Left lung (tissue), 10 donors: Measurements from ENCODE around the gene HDAC5. TPM values are rescaled to one million over a fixed set of nuclear protein-coding genes. Genes with fewer than 3 reads are reported as not detected.

Source experiments
- ATAC-seq: fragments of 200-7000 bp; cut with Tn5 transposase; one replicate; pipeline ENCODE4 v1.9.1; 2020; ENCODE audit warnings: moderate library complexity
- DNase-seq, 4 donors: peaks; one replicate each; pipeline ENCODE4 v3.0.0-alpha.2; 2013 to 2020
- H3K27ac ChIP-seq, 2 donors: fragments of 200-600 bp; sonication (generic) in 1 of 2; one replicate each; pipeline versions ENCODE4 v1.5.0 to v1.8.0; 2020 to 2021
- H3K27me3 ChIP-seq, 2 donors: fragments of 200-600 bp; sonication (generic) in 1 of 2; one replicate each; pipeline versions ENCODE4 v1.5.0 to v1.8.0; 2020 to 2021
- H3K36me3 ChIP-seq, 2 donors: fragments of 200-600 bp; sonication (generic) in 1 of 2; one replicate each; pipeline versions ENCODE4 v1.5.0 to v1.8.0; 2020 to 2021
- H3K4me1 ChIP-seq, 2 donors: fragments of 200-600 bp; one replicate each; pipeline ENCODE4 v1.8.0; 2021
- H3K4me3 ChIP-seq, 2 donors: fragments of 200-600 bp; sonication (generic) in 1 of 2; one replicate each; pipeline versions ENCODE4 v1.5.0 to v1.8.0; 2020 to 2021; ENCODE audit warnings: mild to moderate bottlenecking in 1 of 2
- H3K9me3 ChIP-seq, 2 donors: fragments of 200-600 bp; sonication (generic) in 1 of 2; one replicate each; pipeline versions ENCODE4 v1.5.0 to v1.8.0; 2020 to 2021
- intact Hi-C, 2 donors: fragments of 100-400 bp; cut with DNase I; formaldehyde crosslinking; loops; one replicate each; pipeline versions ENCODE4 v1.11.2 to v1.14.2; 2022
- polyA plus RNA-seq, 6 donors: library from polyadenylated mRNA; unstranded; fragments of 120-200 nt; gene quantifications; one replicate each; pipeline ENCODE4 v1.2.1, GENCODE V29; 2013; ENCODE audit not compliant: insufficient read length in 6 of 6
- total RNA-seq, 2 donors: library from RNA; stranded (reverse); fragmentation: NEBNext Ultra II Directional; extraction: Animal tissue kit (Norgen Biotek cat#: 25700); gene quantifications; one replicate each; pipeline ENCODE4 v1.2.1, GENCODE V29; 2021
- TF ChIP-seq, protein P1 (sequence below), 2 donors: fragments of 200-600 bp; sonication (generic) in 1 of 2; IDR thresholded peaks; one replicate each; pipeline versions ENCODE4 v1.5.0 to v1.8.0; 2021; ENCODE audit warnings: antibody characterized with exemption in 2 of 2
- donor health status: DM: no; HTN: yes; CAD: no.
- donor health status: DM: no; HTN: no; CAD: no.

Gene HDAC5
- total and polyA plus RNA-seq, 8 donors = 28.0 to 61.4 (median 57.5) TPM

- ATAC-seq = no peak
Observed at GRCh38 chr17:44030482-44030881, 93.0 kb downstream of the HDAC5 start.

DNA sequence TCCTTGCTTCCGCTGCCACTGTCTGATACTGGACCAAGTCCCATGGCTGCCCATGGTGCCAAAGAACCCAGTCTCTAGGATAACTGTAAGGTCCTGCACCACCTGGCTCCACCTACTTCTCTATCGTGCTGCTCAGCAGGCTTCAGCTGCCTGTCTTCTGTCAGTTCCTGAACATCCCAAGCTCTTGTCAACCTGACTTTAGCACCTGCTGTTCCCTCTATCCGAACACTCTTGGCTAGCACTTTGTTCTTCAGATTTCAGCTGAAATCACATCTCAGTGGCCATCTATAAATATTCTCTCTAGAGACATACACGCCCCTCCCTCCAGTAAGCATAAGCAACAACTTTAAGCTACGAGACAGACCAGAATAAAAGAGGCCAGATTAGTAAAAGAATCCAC, 93.7 kb downstream of the HDAC5 start:
- Histone ChIP-seq H3K36me3 (peaks cover 0 to 51% of the 10 kb centered on the region in 2 donors), H3K4me1 (no peaks in the 10 kb centered on the region), H3K4me3 (no peak overlapping the region), H3K27me3 (no peaks in the 10 kb centered on the region), H3K9me3 (no peaks in the 10 kb centered on the region), H3K27ac (no peak overlapping the region)
- TF ChIP-seq, protein P1, sequence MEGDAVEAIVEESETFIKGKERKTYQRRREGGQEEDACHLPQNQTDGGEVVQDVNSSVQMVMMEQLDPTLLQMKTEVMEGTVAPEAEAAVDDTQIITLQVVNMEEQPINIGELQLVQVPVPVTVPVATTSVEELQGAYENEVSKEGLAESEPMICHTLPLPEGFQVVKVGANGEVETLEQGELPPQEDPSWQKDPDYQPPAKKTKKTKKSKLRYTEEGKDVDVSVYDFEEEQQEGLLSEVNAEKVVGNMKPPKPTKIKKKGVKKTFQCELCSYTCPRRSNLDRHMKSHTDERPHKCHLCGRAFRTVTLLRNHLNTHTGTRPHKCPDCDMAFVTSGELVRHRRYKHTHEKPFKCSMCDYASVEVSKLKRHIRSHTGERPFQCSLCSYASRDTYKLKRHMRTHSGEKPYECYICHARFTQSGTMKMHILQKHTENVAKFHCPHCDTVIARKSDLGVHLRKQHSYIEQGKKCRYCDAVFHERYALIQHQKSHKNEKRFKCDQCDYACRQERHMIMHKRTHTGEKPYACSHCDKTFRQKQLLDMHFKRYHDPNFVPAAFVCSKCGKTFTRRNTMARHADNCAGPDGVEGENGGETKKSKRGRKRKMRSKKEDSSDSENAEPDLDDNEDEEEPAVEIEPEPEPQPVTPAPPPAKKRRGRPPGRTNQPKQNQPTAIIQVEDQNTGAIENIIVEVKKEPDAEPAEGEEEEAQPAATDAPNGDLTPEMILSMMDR (IDR thresholded peaks at IDR 0.05) = no peak
- ATAC-seq (no peak), DNase-seq (no peak)
- intact Hi-C loops = no loop called here

More at GRCh38 chr17:44030482-44030881, 93.0 kb downstream of the HDAC5 start:
- Histone ChIP-seq H3K27ac (no peak overlapping the region), H3K4me1 (no peaks in the 10 kb centered on the region), H3K9me3 (no peaks in the 10 kb centered on the region), H3K27me3 (no peaks in the 10 kb centered on the region), H3K36me3 (peaks cover 0 to 50% of the 10 kb centered on the region in 2 donors), H3K4me3 (no peak overlapping the region)
- no peak for DNase-seq
- TF ChIP-seq, protein P1 (IDR thresholded peaks at IDR 0.05) = no peak
- intact Hi-C loops = no loop called here

Other genes starting within 250 kb of the HDAC5 start
- 1 to 10 TPM; 1.5 to 1.7 TPM for gene MPP2, start 216.1 kb downstream of the HDAC5 start, total RNA-seq
- 1 to 10 TPM; 3.8 to 4.9 (median 4.6) TPM for gene MPP2, start 216.1 kb downstream of the HDAC5 start, polyA plus RNA-seq
- gene PPY, start 181.2 kb downstream of the HDAC5 start, total RNA-seq = not detected
- 1 to 10 TPM in 4 of 6 donors, under 1 TPM in 2; 0.36 to 4.9 (median 1.5) TPM for gene PPY, start 181.2 kb downstream of the HDAC5 start, polyA plus RNA-seq
- not detected for gene PYY, start 169.7 kb downstream of the HDAC5 start, total RNA-seq
- under 1 TPM in 4 of 6 donors, not detected in 2; 0.21 to 0.68 (median 0.43) TPM for gene PYY, start 169.7 kb downstream of the HDAC5 start, polyA plus RNA-seq
- 1 to 10 TPM; 5.2 to 7.0 TPM for gene NAGS, start 119.0 kb downstream of the HDAC5 start, total RNA-seq
- 1 to 10 TPM; 2.4 to 4.1 (median 3.2) TPM for gene NAGS, start 119.0 kb downstream of the HDAC5 start, polyA plus RNA-seq
- gene TMEM101, start 108.7 kb downstream of the HDAC5 start, total RNA-seq = 10 to 100 TPM; 29.7 to 35.0 TPM
- 10 to 100 TPM; 38.0 to 49.4 (median 44.7) TPM for gene TMEM101, start 108.7 kb downstream of the HDAC5 start, polyA plus RNA-seq
- gene LSM12, start 57.0 kb downstream of the HDAC5 start, total RNA-seq = 10 to 100 TPM; 47.6 to 53.2 TPM
- gene LSM12, start 57.0 kb downstream of the HDAC5 start, polyA plus RNA-seq = 10 to 100 TPM; 31.3 to 38.3 (median 35.4) TPM
- 10 to 100 TPM; 47.4 to 62.6 TPM for gene G6PC3, start 52.9 kb downstream of the HDAC5 start, total RNA-seq
- gene G6PC3, start 52.9 kb downstream of the HDAC5 start, polyA plus RNA-seq = 10 to 100 TPM; 47.3 to 64.9 (median 51.6) TPM
- gene HROB, start 18.3 kb upstream of the HDAC5 start, total RNA-seq = 1 to 10 TPM; 2.3 to 2.7 TPM
- 1 to 10 TPM; 4.0 to 6.7 (median 5.2) TPM for gene HROB, start 18.3 kb upstream of the HDAC5 start, polyA plus RNA-seq
- gene ASB16, start 47.1 kb upstream of the HDAC5 start, total RNA-seq = not detected
- 1 to 10 TPM; 2.4 to 3.8 (median 3.5) TPM for gene ASB16, start 47.1 kb upstream of the HDAC5 start, polyA plus RNA-seq
- gene TMUB2, start 63.3 kb upstream of the HDAC5 start, total RNA-seq = 10 to 100 TPM; 33.6 to 41.8 TPM
- gene TMUB2, start 63.3 kb upstream of the HDAC5 start, polyA plus RNA-seq = 10 to 100 TPM; 50.6 to 56.7 (median 53.6) TPM
- 10 to 100 TPM; 51.3 to 81.8 TPM for gene ATXN7L3, start 76.2 kb upstream of the HDAC5 start, total RNA-seq
- gene ATXN7L3, start 76.2 kb upstream of the HDAC5 start, polyA plus RNA-seq = 10 to 100 TPM; 51.9 to 75.4 (median 62.5) TPM
- 10 to 100 TPM; 65.5 to 66.9 TPM for gene UBTF, start 96.0 kb upstream of the HDAC5 start, total RNA-seq
- gene UBTF, start 96.0 kb upstream of the HDAC5 start, polyA plus RNA-seq = 100 to 1,000 TPM; 102 to 136 (median 116) TPM
- gene SLC4A1, start 144.5 kb upstream of the HDAC5 start, total RNA-seq = 1 to 10 TPM in 1 of 2 donors, under 1 TPM in 1; 0.58 to 1.4 TPM
- gene SLC4A1, start 144.5 kb upstream of the HDAC5 start, polyA plus RNA-seq = 10 to 100 TPM in 4 of 6 donors, 1 to 10 TPM in 2; 6.9 to 22.7 (median 14.2) TPM
- gene RUNDC3A, start 185.0 kb upstream of the HDAC5 start, total RNA-seq = under 1 TPM; 0.08 to 0.38 TPM
- gene RUNDC3A, start 185.0 kb upstream of the HDAC5 start, polyA plus RNA-seq = 1 to 10 TPM; 1.8 to 6.3 (median 2.4) TPM
- gene SLC25A39, start 201.2 kb upstream of the HDAC5 start, total RNA-seq = 100 to 1,000 TPM; 120 to 121 TPM
- gene SLC25A39, start 201.2 kb upstream of the HDAC5 start, polyA plus RNA-seq = 10 to 100 TPM; 55.5 to 97.5 (median 85.9) TPM
- 100 to 1,000 TPM; 563 to 616 TPM for gene GRN, start 221.7 kb upstream of the HDAC5 start, total RNA-seq
- 100 to 1,000 TPM; 199 to 261 (median 226) TPM for gene GRN, start 221.7 kb upstream of the HDAC5 start, polyA plus RNA-seq
- 1 to 10 TPM; 1.4 to 4.3 TPM for gene FAM171A2, start 240.2 kb upstream of the HDAC5 start, total RNA-seq
- gene FAM171A2, start 240.2 kb upstream of the HDAC5 start, polyA plus RNA-seq = 10 to 100 TPM; 24.0 to 34.0 (median 31.7) TPM